ENCODE measurements around the gene MTMR3.
"Not testable (repeated sequence)": the region's sequence is repeated elsewhere in the genome, so short reads cannot be mapped to it uniquely, and the experiment has no call there.

Gene MTMR3

DNA sequence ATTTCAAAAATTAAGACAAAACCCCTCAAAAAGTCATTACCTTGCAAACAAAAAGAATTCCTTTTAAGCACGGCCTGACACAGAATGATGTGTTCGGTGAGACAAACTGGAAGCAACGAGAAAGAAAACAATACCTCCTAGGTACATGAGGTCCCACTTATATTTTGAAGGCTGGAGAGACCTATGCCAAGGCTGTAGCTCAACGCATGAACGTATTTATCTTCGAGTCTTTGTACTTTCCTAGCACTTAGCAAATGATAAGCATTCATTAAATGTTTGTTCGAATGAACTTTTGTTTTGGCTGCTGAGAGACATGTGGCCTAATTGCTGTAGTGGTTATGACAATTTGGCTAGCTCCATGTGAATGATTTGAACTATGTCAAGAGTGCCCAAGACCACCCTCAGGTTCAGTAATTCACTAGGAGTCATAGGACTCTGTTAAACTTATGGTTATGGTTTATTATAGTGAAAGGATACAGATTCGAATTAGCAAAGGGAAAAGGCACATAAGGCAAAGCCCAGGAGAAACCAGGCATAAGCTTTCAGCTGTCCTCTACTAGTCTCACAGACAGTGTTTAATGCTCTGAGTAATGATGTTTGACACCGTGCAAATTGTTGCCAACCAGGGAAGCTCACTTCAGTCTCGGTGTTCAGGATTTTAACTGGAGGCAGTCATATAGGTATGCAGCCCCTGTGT lies 171.2 kb downstream of the MTMR3 start:
- no peak for DNase-seq (ENCODE audit: low read depth)

DNA sequence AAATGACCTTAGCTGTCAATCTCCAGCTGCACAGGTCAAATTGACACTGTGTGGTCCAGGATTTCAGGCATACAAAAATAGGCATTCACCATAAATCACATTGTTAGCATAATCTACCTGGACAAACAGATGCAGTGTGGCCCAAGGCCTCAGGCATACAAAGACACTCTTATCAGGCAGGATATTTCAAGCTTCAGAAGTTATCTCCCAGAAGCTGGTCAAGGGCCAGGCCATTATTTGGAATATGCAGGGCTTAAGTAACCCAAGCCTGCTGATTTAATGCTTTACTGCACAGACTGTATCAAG lies 171.7 kb downstream of the MTMR3 start:
- no peak for DNase-seq (ENCODE audit: low read depth)

DNA sequence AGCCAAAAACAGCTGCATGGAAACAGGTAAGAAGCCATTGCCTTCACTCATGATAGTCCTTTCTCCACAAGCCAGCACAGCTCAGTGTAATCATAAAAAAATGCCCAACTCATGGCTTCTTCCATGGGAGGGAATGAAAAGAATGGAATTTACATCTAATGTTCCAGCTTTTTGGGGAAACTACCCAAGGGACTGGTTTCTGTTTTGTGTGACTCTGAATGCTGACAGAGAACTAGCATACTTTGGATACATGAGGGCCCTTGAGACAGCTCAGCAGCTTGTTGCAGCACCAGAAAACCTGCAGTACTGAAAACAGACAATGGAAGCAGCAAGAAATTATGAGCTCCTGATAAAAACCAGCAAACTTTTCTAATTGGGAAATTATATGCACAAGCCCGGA lies 173.0 kb downstream of the MTMR3 start:
- no peak for DNase-seq (ENCODE audit: low read depth)

DNA sequence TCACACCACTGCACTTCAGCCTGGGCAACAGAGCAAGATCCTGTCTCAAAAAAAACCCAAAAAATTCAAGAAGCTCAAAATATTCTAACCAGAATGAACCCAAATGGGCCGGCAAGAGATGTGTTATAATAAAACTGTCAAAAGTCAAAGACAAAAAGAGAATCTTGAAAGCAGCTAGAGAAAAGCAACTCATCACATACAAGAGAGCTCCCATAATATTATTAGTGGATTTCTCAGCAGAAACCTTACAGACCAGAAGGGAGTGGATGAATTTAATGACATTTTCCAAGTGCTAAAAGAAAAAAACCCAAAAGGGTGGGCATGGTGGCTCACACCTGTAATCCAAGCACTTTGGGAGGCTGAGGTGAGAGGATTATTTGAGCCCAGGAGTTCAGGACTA lies 174.4 kb downstream of the MTMR3 start:
- DNase-seq (ENCODE audit: low read depth): no peak

DNA sequence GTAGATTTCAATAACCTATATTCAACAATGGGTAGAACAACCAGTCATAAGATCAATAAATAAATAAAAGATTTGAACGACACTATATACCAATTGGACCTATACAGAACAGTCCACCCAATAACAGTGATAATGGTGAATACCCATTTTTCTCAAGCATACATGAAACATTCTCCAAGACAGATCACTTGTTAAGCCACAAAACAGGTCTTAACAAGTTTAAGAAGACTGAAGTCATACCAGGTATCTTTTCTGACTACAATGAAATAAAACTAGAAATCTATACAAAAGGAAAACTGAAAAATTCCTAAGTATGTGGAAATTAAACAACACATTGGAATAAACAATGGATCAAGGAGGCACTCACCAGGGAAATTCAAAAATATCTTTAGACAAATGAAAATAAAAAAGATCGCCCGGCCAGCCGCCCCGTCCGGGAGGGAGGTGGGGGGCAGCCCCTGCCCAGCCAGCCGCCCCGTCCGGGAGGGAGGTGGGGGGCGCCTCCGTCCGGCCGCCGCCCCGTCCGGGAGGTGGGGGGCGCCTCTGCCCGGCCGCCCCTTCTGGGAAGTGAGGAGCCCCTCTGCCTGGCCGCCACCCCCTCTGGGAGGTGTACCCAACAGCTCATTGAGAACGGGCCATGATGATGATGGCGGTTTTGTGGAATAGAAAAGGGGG lies 176.5 kb downstream of the MTMR3 start:
- DNase-seq (ENCODE audit: low read depth): not testable (repeated sequence)

DNA sequence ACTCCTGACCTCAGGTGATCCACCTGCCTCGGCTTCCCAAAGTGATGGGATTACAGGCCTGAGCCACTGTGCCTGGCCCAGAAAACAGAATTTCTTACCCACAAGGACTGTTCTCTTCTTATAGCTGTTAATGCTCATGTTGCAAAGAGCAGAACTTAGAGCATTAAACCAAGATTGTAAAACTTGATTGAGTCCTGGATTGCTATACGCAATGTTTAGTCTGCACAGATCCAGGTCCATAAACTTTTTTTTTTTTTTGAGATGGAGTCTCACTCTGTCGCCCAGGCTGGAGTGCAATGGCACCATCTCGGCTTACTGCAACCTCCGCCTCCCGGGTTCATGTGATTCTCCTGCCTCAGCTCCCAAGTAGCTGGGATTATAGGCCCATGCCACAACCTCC lies 178.1 kb downstream of the MTMR3 start:
- not testable (repeated sequence) for DNase-seq (ENCODE audit: low read depth)

DNA sequence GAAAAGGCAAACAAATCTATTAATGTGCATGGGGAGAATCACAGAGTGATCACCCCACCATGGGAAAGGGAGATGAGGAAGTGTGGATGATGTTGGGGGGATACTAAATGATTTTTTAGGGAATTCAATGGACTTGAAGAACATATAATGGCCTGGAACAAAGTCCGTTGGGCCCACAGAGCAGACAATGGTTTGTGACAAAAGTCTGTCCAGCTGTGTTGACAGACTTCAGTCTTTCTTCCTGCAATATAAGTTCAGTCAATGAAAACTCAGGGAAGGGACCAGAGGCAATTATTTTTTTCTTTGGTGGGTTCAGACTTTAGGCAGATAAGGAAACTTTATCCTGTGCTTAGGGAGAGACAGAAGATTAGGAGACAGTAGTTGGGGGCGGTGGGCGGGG lies 179.3 kb downstream of the MTMR3 start:
- no peak for DNase-seq (ENCODE audit: low read depth)

DNA sequence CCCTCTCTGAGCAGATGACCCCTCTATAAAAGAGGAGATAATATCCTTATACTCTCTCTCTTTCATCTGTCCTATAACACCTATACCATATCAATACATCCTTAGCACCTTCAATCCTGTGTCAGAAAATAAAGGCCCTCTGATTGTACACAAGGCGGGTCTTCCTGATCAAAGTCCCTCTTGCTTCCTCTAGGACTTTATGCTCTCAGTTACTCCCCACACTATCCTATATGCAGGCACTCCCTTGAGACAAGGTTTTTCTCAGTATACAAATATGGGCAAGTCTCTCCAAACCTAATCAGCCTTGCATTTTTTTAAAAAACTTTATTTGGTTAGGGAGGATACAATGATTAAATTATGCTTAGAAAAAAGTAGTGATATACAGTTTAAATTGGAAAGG lies 180.0 kb downstream of the MTMR3 start:
- DNase-seq (ENCODE audit: low read depth): no peak

DNA sequence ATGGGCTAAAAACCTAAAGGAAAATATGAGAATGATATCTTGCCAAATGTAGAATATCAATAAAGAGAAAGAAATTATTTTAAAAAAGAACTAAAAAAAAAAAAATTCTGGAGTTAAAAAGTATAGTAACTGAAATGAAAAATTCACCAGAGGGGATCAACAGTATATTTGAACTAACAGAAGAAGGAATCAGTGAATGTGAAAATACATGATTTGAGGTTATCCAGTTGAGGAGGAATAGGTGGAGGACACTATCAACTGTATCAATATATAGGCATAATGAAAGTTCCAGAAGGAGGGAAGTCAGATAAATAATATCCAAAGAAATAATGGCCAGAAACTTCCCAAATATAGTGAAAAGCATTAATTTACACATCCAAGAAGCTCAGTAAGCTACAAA lies 181.2 kb downstream of the MTMR3 start:
- no peak for DNase-seq (ENCODE audit: low read depth)

DNA sequence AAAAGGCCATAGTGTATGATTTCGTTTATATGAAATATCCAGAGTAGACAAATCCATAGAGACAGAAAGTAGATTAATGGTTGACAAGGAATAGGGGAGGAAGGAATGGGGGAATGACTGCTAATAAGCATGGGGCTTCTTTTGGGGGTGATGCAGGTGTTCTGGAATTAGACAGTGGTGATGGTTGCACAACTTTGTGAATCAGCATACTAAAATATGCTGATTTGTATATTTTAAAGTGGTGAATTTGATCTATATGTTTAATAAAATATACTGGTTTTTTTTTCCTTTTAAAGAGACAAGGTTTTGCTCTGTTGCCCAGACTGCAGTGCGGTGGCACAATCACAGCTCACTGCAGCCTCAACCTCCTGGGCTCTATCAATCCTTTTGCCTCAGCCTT lies 190.8 kb downstream of the MTMR3 start:
- no peak for DNase-seq (ENCODE audit: low read depth)

DNA sequence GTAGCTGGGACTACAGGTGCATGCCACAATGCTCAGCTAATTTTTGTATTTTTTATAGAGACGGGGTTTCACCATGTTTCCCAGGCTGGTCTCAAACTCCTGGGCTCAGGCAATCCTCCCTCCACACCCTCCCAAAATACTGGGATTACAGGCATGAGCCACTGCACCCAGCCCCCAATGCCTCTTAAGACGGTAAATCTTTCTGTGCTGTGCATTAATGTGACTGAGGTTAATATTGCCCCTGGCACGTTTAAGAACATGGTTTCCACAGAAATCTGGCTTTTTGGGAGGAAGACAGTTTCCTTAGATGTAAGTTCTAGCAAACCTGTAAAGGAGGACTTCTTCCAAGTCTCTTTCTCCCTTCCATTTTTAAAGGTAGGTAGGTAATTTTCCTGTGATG lies 191.2 kb downstream of the MTMR3 start:
- no peak for DNase-seq (ENCODE audit: low read depth)

DNA sequence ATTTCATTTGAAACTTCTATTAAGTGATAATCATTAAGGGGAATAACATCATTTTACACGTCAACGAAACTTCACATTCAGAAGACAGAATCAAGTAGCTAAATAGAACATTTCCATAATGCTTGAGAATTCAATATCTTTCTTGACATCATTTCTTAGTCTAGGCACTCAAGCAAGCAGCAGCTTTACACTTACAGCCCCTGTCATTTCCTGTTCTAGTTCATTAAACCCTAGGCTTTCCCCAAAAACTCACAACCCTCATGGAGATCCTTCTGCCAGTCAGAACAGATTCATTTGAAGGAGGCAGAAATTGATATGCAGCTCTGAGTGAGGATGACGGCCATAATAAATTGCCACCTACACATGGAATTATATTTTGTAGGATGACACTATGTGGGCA lies 192.0 kb downstream of the MTMR3 start:
- no peak for DNase-seq (ENCODE audit: low read depth)

DNA sequence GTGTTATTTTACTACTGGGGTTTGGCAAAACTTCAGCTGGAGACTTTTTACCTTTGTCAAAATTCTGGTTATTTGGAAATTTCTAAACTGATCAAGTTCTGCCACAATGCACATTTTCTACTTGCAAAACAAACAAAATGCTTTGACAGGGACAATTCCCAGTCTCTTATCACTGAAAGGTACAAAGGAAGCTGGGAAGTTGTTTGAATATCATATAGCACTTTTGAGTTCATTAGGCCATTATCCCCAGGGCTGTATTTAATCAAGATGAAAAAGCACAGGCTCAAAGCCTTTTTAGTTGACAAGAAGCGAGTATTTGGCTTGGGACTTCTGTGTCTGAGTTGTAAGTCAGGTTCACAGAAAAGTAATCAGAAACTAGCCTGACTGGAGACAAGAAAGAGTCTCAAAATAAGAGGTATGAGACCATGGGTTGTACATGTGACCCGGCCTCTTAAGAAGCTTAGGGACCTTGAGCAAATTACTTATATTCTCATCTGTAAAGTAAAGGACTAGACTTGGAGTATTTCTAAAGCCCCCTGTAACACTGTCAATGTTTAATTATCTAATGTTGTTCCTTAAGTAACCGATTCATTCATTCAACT lies 194.4 kb downstream of the MTMR3 start:
- DNase-seq (ENCODE audit: low read depth): no peak

DNA sequence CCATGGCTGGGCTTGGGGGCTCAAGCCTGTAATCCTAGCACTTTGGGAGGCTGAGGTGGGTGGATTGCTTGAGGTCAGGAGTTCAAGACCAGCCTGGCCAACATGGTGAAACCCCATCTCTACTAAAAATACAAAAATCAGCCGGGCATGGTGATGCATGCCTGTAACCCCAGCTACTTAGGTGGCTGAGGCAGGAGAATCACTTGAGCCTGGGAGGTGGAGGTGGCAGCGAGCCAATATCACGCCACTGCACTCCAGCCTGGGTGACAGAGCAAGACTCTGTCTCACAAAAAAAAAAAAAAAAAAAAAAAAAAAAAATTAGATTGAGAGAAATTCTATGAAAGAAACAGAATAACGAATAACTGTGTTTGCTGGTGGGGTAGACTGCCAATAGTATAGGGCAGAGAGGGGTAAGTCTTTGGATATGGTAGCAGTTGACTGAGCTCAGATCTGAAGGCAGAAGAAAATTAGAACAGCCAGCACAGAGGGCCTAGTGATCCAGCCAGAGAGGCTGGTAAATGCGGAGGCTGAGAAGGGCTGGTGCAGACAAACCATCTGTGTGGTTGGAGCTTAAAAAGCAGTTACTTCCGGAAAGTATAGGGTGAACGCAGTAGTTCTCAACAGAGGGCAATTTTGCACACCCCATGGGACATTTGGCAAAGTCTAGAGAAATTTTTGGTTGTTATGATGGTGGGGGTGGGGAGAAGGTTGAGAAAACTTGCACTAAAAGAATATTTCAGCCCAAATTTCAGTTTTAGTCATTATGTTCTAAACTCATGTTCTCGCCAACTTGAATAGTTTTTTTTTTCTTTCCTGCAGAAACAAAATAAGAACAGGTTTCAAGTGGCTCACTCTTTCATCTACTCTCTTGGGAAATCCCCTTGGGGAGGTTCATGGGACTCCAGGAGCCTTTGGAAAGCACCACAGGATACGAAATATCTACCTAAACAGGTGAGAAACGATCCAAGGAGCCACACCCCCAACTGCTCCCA lies 195.6 kb downstream of the MTMR3 start:
- no peak for DNase-seq (ENCODE audit: low read depth)

DNA sequence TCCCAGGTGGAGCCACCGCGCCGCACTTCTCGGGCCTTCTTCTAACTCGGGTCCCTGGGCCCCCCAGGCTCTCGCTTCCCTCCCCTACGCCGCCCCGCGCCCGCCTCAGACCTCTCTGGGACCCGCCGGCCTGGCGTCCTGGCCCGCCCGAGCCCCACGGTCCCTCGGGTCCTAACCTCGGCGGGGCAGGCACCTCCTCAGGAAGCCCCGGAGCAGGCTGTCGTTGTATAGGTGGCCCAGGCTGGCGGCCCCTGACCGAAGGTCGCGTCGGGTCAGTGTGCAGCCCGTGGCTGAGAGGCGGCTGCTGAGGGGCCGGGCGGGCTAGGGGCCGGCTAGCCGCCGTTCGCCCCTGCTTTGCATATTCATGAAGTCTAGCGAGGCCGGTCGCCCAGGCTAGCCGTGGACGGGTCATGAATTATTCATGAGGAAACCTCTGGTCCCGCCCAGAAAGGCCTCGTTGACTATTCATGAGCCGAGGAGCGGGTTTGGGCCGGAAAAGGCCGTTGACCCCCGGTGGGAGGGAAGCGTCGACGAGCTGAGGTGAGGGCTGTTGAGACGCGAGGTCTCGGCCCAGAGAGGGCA lies 197.1 kb downstream of the MTMR3 start, which contains the start of gene HORMAD2:
TSS of gene HORMAD2 (plus strand) at position 513 of the 582 bp plus-strand sequence. CDS start 13,489 bp downstream, outside the sequence.
- DNase-seq (ENCODE audit: low read depth): peak; percentile 68
